SK-N-SH (cell line): Measurements from ENCODE around the gene CDCA3.

Experiments used
- EP300 ChIP-seq, 2 experiments: IDR thresholded peaks; 2 replicates each; pipeline versions ENCODE4 v1.4.0 to v1.6.1; 2012; ENCODE audit warnings: borderline replicate concordance in 1 of 2, low read depth in 1 of 2, low read length in 1 of 2
- GABPA ChIP-seq: IDR thresholded peaks from 2 replicates; pipeline ENCODE4 v1.4.0; 2012; ENCODE audit warnings: low read depth, mild to moderate bottlenecking
- GATA2 ChIP-seq: sonication (generic); formaldehyde crosslinking; IDR thresholded peaks from 2 replicates; pipeline ENCODE4 v1.5.0; 2020; ENCODE audit warnings: mild to moderate bottlenecking, missing genetic modification reagents
- POLR2AphosphoS5 ChIP-seq: IDR thresholded peaks from 2 replicates; pipeline ENCODE4 v1.6.1; 2012; ENCODE audit warnings: low read depth, low read length
- SIN3A ChIP-seq: IDR thresholded peaks from 2 replicates; pipeline ENCODE4 v1.6.1; 2012; ENCODE audit warnings: low read depth, mild to moderate bottlenecking, low read length, moderate library complexity, borderline replicate concordance
- TF ChIP-seq, protein P1 (sequence below): IDR thresholded peaks from 2 replicates; pipeline ENCODE4 v1.6.1; 2012; ENCODE audit warnings: mild to moderate bottlenecking, low read depth, low read length, moderate library complexity
- TF ChIP-seq, protein P2 (sequence below): fragments of 200-600 bp; sonication (generic); IDR thresholded peaks from 2 replicates; pipeline ENCODE4 v1.6.1; 2017; ENCODE audit warnings: antibody characterized with exemption, mild to moderate bottlenecking, moderate library complexity

DNA sequence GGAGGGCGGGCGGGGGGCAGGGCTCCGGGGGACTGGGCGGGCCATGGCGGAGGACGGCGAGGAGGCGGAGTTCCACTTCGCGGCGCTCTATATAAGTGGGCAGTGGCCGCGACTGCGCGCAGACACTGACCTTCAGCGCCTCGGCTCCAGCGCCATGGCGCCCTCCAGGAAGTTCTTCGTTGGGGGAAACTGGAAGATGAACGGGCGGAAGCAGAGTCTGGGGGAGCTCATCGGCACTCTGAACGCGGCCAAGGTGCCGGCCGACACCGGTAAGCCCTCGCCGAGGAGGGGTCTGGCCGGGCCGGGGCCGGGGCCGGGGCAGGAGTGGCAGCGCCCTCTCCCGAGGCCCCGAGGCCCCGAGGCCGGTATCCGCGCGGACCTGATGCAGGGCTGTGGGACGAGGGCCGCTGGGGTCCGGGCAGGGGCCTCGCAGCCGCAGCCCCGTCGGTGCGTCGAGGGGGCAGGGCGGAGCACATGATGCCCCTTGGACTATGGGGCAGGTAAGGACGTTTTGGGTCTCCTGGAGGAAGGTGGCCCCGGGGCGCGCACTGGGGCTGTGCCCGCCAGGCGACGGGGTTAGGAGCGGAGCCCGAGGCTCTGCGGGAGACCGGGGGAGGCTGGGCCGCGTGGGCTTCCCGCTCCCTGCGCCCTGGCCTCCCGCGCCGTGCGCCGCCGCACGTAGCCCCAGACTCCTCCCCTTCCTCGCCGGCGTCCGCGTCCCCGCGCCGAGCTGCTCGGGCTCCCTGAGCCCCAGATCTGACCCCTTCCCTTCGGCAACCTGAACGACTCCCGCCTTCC lies 16.5 kb upstream of the CDCA3 start, which contains the start of gene TPI1:
- no peak; a peak in 1 of 4 replicates for TF ChIP-seq EP300 (IDR thresholded peaks at IDR 0.05; ENCODE audit: borderline replicate concordance in 1 of 2, low read depth in 1 of 2, low read length in 1 of 2)
- no peak for TF ChIP-seq GATA2 (CRISPR knock-in tag)
- TF ChIP-seq, protein P1, sequence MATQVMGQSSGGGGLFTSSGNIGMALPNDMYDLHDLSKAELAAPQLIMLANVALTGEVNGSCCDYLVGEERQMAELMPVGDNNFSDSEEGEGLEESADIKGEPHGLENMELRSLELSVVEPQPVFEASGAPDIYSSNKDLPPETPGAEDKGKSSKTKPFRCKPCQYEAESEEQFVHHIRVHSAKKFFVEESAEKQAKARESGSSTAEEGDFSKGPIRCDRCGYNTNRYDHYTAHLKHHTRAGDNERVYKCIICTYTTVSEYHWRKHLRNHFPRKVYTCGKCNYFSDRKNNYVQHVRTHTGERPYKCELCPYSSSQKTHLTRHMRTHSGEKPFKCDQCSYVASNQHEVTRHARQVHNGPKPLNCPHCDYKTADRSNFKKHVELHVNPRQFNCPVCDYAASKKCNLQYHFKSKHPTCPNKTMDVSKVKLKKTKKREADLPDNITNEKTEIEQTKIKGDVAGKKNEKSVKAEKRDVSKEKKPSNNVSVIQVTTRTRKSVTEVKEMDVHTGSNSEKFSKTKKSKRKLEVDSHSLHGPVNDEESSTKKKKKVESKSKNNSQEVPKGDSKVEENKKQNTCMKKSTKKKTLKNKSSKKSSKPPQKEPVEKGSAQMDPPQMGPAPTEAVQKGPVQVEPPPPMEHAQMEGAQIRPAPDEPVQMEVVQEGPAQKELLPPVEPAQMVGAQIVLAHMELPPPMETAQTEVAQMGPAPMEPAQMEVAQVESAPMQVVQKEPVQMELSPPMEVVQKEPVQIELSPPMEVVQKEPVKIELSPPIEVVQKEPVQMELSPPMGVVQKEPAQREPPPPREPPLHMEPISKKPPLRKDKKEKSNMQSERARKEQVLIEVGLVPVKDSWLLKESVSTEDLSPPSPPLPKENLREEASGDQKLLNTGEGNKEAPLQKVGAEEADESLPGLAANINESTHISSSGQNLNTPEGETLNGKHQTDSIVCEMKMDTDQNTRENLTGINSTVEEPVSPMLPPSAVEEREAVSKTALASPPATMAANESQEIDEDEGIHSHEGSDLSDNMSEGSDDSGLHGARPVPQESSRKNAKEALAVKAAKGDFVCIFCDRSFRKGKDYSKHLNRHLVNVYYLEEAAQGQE = peak; percentile 70
- peak; percentile 99 for TF ChIP-seq POLR2AphosphoS5
- TF ChIP-seq SIN3A = peak; percentile 49; the same call in 1 of the 2 replicates
- TF ChIP-seq GABPA = no peak
- TF ChIP-seq, protein P2, sequence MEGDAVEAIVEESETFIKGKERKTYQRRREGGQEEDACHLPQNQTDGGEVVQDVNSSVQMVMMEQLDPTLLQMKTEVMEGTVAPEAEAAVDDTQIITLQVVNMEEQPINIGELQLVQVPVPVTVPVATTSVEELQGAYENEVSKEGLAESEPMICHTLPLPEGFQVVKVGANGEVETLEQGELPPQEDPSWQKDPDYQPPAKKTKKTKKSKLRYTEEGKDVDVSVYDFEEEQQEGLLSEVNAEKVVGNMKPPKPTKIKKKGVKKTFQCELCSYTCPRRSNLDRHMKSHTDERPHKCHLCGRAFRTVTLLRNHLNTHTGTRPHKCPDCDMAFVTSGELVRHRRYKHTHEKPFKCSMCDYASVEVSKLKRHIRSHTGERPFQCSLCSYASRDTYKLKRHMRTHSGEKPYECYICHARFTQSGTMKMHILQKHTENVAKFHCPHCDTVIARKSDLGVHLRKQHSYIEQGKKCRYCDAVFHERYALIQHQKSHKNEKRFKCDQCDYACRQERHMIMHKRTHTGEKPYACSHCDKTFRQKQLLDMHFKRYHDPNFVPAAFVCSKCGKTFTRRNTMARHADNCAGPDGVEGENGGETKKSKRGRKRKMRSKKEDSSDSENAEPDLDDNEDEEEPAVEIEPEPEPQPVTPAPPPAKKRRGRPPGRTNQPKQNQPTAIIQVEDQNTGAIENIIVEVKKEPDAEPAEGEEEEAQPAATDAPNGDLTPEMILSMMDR = no peak
